HFFc6 (cell line): ENCODE results near the gene NUAK1. TPM values are rescaled to one million over a fixed set of nuclear protein-coding genes. Genes with fewer than 3 reads are reported as not detected.
A peak's percentile ranks its signal among the peaks of the same experiment; 100 is the strongest.

Experiments used
- DNase-seq: peaks from one replicate; pipeline ENCODE4 v3.0.0-alpha.2; 2018
- H3K27ac Mint-ChIP-seq: 2 replicates; pipeline ENCODE4 v1.8.0; 2020; ENCODE audit warnings: mild to moderate bottlenecking, mixed read lengths
- H3K27me3 Mint-ChIP-seq: 2 replicates; pipeline ENCODE4 v1.8.0; 2021; ENCODE audit warnings: mild to moderate bottlenecking, moderate library complexity, mixed read lengths; ENCODE audit not compliant: insufficient read depth
- H3K36me3 Mint-ChIP-seq: 2 replicates; pipeline ENCODE4 v1.8.0; 2021; ENCODE audit warnings: low read depth, mixed read lengths
- H3K4me1 Mint-ChIP-seq: 2 replicates; pipeline ENCODE4 v1.8.0; 2020; ENCODE audit warnings: low read depth, mixed read lengths
- H3K4me3 Mint-ChIP-seq: 2 replicates; pipeline ENCODE4 v1.8.0; 2020; ENCODE audit warnings: mild to moderate bottlenecking, moderate library complexity, mixed read lengths
- H3K9me3 Mint-ChIP-seq: 2 replicates; pipeline ENCODE4 v1.8.0; 2020; ENCODE audit warnings: mild to moderate bottlenecking, mixed read lengths
- CTCF ChIP-seq: fragments of 200-600 bp; sonication (generic); IDR thresholded peaks from 2 replicates; pipeline ENCODE4 v1.5.0; 2021; ENCODE audit warnings: antibody characterized with exemption, mild to moderate bottlenecking
- total RNA-seq, 6 experiments: library from RNA; stranded (reverse); fragmentation: NEBNext Ultra II Directional; extraction: Animal tissue kit (Norgen Biotek cat#: 25700); gene quantifications; 2 replicates in 1 of 6; 3 replicates in 5 of 6; pipeline ENCODE4 v1.2.3, GENCODE V29; 2021

NUAK1 gene
- total RNA-seq, 6 experiments from 2014 or later = 11.0 to 37.3 (median 14.1) TPM

GRCh38 chr12:106074706-106075392, 63.9 kb downstream of the NUAK1 start:
- Mint-ChIP-seq H3K27ac (peak overlapping the region; percentile 68), H3K4me1 (peaks cover 72% of the 10 kb centered on the region), H3K9me3 (no peaks in the 10 kb centered on the region), H3K4me3 (peak overlapping the region; percentile 29; the same call in 1 of the 2 replicates), H3K36me3 (peaks cover 57% of the 10 kb centered on the region), H3K27me3 (peaks cover 5% of the 10 kb centered on the region; the same call in 1 of the 2 replicates)
- TF ChIP-seq CTCF = no peak
- DNase-seq = peak; percentile 51

- Mint-ChIP-seq H3K27ac (peak overlapping the region; percentile 68), H3K27me3 (peaks cover 5% of the 10 kb centered on the region; the same call in 1 of the 2 replicates), H3K36me3 (peaks cover 57% of the 10 kb centered on the region), H3K9me3 (no peaks in the 10 kb centered on the region), H3K4me1 (peaks cover 67% of the 10 kb centered on the region), H3K4me3 (peak overlapping the region; percentile 29; the same call in 1 of the 2 replicates)
- no peak for DNase-seq
- TF ChIP-seq CTCF = no peak
Measured at GRCh38 chr12:106074361-106074705, 64.4 kb downstream of the NUAK1 start.

DNA sequence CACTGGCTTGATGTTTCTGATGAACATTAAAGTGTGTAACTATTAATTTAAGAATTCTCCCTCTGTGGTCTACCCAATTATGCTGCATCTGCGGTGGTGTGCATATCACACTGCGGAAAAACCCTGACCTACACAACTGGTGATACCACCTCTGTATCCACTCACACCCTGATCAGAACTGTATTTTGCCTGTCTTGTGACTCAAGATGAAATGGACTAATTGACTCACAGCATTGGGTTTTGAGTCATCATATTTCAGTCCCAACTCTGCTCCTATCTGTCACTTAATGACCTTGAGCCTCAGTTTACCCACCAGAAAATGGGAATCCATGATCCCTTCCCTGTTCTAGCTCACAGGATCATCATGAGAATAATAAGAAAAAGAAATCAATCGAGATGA, 65.6 kb downstream of the NUAK1 start:
- Mint-ChIP-seq H3K27me3 (peaks cover 5% of the 10 kb centered on the region; the same call in 1 of the 2 replicates), H3K4me3 (peak overlapping the region; percentile 13; the same call in 1 of the 2 replicates), H3K9me3 (no peaks in the 10 kb centered on the region), H3K36me3 (peaks cover 56% of the 10 kb centered on the region), H3K27ac (no peak overlapping the region), H3K4me1 (peaks cover 56% of the 10 kb centered on the region)
- no peak for DNase-seq
- no peak for TF ChIP-seq CTCF

GRCh38 chr12:106072751-106073150, 66.0 kb downstream of the NUAK1 start:
- no peaks in the 10 kb centered on the region for H3K9me3 Mint-ChIP-seq
- H3K4me3 Mint-ChIP-seq = no peak overlapping the region
- TF ChIP-seq CTCF = no peak
- no peak for DNase-seq
- H3K27ac Mint-ChIP-seq = no peak overlapping the region
- peaks cover 5% of the 10 kb centered on the region; the same call in 1 of the 2 replicates for H3K27me3 Mint-ChIP-seq
- peaks cover 59% of the 10 kb centered on the region for H3K36me3 Mint-ChIP-seq
- peaks cover 53% of the 10 kb centered on the region for H3K4me1 Mint-ChIP-seq

GRCh38 chr12:106071686-106072085, 67.1 kb downstream of the NUAK1 start:
- no peaks in the 10 kb centered on the region for H3K9me3 Mint-ChIP-seq
- TF ChIP-seq CTCF = no peak
- no peak for DNase-seq
- H3K4me1 Mint-ChIP-seq = peaks cover 42% of the 10 kb centered on the region
- H3K36me3 Mint-ChIP-seq = peaks cover 59% of the 10 kb centered on the region
- peaks cover under 1% of the 10 kb centered on the region; the same call in 1 of the 2 replicates for H3K27me3 Mint-ChIP-seq
- H3K27ac Mint-ChIP-seq = no peak overlapping the region
- no peak overlapping the region for H3K4me3 Mint-ChIP-seq
